ENCODE data around the gene THSD4.

DNA sequence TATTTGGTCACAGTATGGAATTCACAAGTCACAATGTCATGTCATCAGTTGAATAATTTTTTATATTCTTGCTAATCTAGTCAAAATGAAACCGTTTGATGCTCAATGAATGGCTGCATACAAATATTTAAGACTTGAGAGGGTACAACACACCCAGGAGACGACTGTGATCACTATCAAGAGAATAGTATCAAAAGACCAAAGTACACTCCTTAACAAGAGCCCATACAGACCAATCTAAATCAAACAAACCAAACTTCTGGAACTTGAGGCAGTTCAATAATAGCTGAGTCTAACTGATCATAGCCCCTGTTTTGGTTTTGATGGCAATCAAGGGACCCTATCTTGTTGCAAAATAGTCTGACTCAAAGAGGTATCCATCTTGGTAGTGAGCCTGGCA, 265.1 kb downstream of the THSD4 start:
- TF ChIP-seq, protein P1, sequence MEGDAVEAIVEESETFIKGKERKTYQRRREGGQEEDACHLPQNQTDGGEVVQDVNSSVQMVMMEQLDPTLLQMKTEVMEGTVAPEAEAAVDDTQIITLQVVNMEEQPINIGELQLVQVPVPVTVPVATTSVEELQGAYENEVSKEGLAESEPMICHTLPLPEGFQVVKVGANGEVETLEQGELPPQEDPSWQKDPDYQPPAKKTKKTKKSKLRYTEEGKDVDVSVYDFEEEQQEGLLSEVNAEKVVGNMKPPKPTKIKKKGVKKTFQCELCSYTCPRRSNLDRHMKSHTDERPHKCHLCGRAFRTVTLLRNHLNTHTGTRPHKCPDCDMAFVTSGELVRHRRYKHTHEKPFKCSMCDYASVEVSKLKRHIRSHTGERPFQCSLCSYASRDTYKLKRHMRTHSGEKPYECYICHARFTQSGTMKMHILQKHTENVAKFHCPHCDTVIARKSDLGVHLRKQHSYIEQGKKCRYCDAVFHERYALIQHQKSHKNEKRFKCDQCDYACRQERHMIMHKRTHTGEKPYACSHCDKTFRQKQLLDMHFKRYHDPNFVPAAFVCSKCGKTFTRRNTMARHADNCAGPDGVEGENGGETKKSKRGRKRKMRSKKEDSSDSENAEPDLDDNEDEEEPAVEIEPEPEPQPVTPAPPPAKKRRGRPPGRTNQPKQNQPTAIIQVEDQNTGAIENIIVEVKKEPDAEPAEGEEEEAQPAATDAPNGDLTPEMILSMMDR (IDR thresholded peaks at IDR 0.05; ENCODE audit: low read depth, low read length), result no peak
- TF ChIP-seq EZH2phosphoT487 (IDR thresholded peaks at IDR 0.05; ENCODE audit: low read depth), result no peak

All from OCI-LY3 (cell line).